Choroid plexus epithelial cell (primary cell): ENCODE data around the gene IL12RB2.

Experiments used
- DNase-seq: peaks from one replicate; pipeline ENCODE4 v3.0.0-alpha.2; 2010; ENCODE audit warnings: low read depth
- H3K4me3 ChIP-seq: 2 replicates; pipeline ENCODE4 v1.5.1; 2011; ENCODE audit warnings: low read depth, mild to moderate bottlenecking, control low read depth, low read length, moderate library complexity
- TF ChIP-seq, protein P1 (sequence below): conservative IDR thresholded peaks from 2 replicates; pipeline ENCODE4 v1.5.1; 2011; ENCODE audit warnings: low read depth, mild to moderate bottlenecking, control low read depth, inconsistent platforms, low read length, moderate library complexity

IL12RB2 gene

DNA sequence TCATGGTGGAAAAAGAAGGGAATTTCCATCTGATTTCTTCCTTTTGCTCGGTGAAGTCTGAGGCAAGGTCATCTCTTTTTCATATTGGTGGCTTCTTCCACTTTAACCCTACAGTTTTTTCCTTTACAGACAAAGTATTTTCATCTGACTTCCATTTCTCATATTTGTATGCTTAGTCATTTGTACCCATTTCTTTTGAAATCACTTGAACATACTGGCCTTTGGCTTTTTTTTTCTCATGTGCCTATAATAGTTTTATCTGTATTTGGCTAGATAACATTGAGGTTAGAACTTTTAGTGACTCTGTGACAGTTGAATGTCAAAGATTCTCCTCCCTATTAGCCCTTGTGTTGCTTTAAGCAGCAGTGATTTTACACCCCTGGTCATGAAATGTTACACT lies 27.7 kb downstream of the IL12RB2 start:
- no peak for DNase-seq
- TF ChIP-seq, protein P1, sequence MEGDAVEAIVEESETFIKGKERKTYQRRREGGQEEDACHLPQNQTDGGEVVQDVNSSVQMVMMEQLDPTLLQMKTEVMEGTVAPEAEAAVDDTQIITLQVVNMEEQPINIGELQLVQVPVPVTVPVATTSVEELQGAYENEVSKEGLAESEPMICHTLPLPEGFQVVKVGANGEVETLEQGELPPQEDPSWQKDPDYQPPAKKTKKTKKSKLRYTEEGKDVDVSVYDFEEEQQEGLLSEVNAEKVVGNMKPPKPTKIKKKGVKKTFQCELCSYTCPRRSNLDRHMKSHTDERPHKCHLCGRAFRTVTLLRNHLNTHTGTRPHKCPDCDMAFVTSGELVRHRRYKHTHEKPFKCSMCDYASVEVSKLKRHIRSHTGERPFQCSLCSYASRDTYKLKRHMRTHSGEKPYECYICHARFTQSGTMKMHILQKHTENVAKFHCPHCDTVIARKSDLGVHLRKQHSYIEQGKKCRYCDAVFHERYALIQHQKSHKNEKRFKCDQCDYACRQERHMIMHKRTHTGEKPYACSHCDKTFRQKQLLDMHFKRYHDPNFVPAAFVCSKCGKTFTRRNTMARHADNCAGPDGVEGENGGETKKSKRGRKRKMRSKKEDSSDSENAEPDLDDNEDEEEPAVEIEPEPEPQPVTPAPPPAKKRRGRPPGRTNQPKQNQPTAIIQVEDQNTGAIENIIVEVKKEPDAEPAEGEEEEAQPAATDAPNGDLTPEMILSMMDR: no peak
- no peak overlapping the region for H3K4me3 ChIP-seq

DNA sequence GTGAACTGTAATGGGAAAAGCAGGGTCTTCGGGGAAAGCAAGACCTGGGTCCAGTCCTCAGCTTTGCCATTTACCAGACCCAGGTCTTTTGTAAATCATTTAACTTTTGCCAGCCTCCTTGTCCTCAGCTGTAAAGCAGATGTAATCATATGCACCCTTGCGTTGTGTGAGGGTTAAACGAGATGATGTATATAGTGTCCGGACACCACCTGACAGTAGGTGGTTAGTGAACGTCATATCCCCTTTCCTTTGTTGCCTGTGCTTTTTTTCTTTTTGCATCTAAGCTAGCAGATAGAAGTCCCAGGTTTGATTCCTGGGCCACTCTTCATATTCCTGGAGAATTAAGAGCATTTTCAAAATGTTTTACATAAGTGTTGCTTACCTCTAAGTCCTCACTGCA lies 28.5 kb downstream of the IL12RB2 start:
- no peak for DNase-seq

DNA sequence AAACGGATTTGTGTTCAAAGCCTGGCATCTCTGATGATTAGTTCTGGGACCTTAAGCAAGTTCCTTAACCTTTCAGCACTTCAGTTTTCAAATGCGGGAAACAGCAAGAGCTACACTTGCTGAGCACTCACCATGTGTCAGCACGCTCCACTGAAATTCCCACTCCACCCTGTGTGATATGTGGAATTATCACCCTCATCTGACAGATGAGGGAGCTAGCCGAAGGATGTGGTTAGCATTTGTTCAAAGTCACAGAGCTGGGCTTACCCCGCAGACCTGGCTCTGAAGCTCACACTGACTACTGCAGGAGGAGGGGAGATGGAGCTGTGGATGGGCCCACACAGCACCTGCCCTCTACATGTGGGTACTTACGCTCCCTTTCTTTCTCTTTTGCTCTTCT lies 29.1 kb downstream of the IL12RB2 start:
- DNase-seq: no peak
- no peak overlapping the region for H3K4me3 ChIP-seq
- TF ChIP-seq, protein P1: no peak

More for the DNA sequence above, 28.5 kb downstream of the IL12RB2 start:
- TF ChIP-seq, protein P1: no peak
- no peak overlapping the region for H3K4me3 ChIP-seq

DNA sequence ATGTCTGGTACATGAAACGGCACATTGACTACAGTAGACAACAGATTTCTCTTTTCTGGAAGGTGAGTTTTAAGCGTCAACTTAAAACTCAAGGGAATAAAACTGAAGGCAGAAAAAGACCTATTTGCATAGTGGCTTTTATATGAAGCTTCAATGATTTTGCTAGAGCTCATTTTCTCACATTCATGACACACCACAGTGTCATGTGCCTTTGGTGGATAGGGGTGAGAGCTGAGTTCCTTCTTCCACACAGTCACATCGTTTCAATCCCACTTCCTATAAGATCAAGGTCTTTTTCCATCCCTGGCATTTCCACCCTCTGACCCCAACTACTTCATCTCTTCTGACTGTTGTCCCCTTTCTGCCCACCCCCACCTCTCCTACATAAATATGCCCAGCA lies 31.0 kb downstream of the IL12RB2 start:
- TF ChIP-seq, protein P1: no peak
- DNase-seq: no peak
- H3K4me3 ChIP-seq: no peak overlapping the region

DNA sequence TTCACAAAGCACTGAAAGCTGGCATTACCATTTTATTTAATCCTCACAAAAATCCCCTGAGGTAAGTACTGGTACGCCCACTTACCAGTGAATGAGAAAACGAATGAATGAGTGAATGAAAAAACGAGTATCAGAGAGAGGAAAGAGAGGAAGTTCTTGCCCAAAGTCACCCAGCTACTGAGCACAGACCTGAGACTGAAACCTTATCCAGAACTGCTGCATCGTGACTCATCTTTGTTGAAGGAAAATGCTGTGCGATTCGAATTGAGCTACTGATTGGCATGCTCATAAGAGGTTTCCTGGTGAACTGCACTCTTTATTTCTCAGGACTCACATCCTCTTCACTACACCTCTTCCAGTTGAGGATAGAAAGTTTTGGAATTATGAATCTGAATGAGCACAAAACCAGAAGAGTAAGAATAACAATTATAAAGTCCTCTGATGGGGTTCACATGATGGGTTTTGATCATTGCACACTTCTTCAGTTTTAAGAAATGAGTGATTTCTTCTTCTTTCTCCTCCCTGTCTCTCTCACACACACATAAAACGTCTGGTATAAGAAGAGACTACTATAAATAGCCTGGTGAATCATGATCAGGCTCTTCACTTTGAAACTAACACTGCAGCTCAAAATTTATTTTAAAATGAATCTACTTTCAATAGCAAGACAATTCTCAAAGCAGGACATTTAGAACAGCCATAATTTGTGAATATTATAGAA lies 32.1 kb downstream of the IL12RB2 start:
- TF ChIP-seq, protein P1: no peak
- DNase-seq: peak; percentile 82
- no peak overlapping the region for H3K4me3 ChIP-seq

DNA sequence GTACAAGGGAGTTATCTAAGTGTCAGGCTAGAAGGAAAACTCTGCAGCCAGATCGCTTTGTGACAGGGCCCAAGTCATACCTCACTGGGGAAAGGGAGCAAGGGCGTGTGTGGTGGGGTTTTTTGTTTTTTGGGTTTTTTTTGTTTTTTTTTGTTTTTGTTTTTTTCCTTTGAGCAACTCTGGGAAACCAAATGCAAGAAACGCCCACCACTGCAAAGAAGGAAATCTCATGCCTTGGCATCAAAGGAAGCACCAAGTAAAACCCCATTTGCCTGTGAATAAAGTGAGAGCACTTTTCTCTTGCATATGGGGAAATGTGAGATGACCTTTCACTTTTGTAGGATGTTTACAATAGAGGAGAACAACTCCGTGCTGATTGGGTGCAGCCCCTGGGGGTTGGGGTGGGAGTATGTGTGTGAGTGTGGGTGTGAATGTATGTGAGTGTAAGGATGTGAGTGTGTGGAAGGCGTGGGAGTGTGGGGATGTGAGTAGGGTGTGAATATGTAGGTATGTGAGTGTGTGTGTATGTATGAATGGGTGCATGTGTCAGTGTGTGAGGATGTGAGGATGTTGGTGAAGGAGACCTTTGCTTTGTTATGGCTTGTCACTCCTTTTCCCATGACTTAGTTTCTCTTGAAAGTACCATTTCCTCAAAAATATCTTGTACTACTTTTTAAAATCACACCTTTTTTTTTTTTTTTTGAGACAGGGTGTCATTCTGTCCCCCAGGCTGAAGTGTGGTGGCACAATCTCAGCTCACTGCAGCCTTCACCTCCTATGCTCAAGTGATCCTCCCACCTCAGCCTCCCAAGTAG lies 34.6 kb downstream of the IL12RB2 start:
- DNase-seq: no peak
- no peak overlapping the region for H3K4me3 ChIP-seq
- TF ChIP-seq, protein P1: no peak
